K562 (cell line): ENCODE results near the gene LCLAT1. TPM values are rescaled to one million over a fixed set of nuclear protein-coding genes. Genes with fewer than 3 reads are reported as not detected.

Experiments used
- ATAC-seq: fragments of 200-7000 bp; cut with Tn5 transposase; 3 replicates; pipeline ENCODE4 v1.9.1; 2020; ENCODE audit warnings: moderate library complexity
- BruUV-seq: library from RNA; stranded (reverse); fragments of 400-500 nt; replicated peaks from 2 replicates; lab custom pipeline; 2021; lab: Mats Ljungman, UMichigan
- CTCF ChIA-PET: fragments of 300-600 bp; formaldehyde crosslinking; extraction: SDS; loops from one replicate; lab custom pipeline; 2021; ENCODE audit warnings: low intra/inter-chr PET ratio; lab: Yijun Ruan, JAX
- POLR2A ChIA-PET: fragments of 300-600, 350-650 bp; sonication (Branson Sonifier 250); formaldehyde crosslinking; extraction: SDS; loops from one replicate; lab custom pipeline; 2021; ENCODE audit warnings: antibody characterized with exemption, inconsistent platforms; lab: Yijun Ruan, JAX
- DNase-seq, 4 experiments: peaks; one replicate each; pipeline versions ENCODE4 v3.0.0 to v3.0.0-alpha.2; 2011 to 2018; ENCODE audit warnings: low spot score in 3 of 4, mixed read lengths in 3 of 4; ENCODE audit errors: extremely low read depth in 1 of 4
- FAIRE-seq: peaks from 2 replicates; lab custom pipeline; 2011; peaks lifted over from hg19 to GRCh38; lab: Jason Lieb, UNC
- H2AFZ ChIP-seq: 2 replicates; pipeline ENCODE4 v1.6.0; 2011; ENCODE audit warnings: low read depth, low read length, control low read depth, inconsistent platforms
- H3K27ac ChIP-seq: fragments of 200-600 bp; 3 replicates; pipeline ENCODE4 v1.8.0; 2011; ENCODE audit warnings: low read depth, mild to moderate bottlenecking, control low read depth, inconsistent platforms, low read length, moderate library complexity, mixed read lengths; ENCODE audit errors: extremely low read depth
- H3K27me3 ChIP-seq, 2 experiments: fragments of 300-600 bp in 1 of 2; 2 replicates in 1 of 2; 3 replicates in 1 of 2; pipeline versions ENCODE4 v1.6.0 to v1.8.0; 2011; ENCODE audit warnings: inconsistent platforms in 2 of 2, low read length in 2 of 2, mild to moderate bottlenecking in 1 of 2, mixed read lengths in 1 of 2, moderate library complexity in 1 of 2; ENCODE audit not compliant: control insufficient read depth in 2 of 2, insufficient read depth in 2 of 2
- H3K36me3 ChIP-seq: fragments of 300-600 bp; 3 replicates; pipeline ENCODE4 v1.8.0; 2011; ENCODE audit warnings: mild to moderate bottlenecking, low read length, inconsistent platforms; ENCODE audit not compliant: control insufficient read depth, insufficient read depth
- H3K4me1 ChIP-seq, 2 experiments: fragments of 200-600 bp in 1 of 2; replicated peaks in 1 of 2; 2 replicates in 1 of 2; 3 replicates in 1 of 2; pipeline versions ENCODE4 v1.5.1 to v1.8.0; 2011; ENCODE audit warnings: inconsistent platforms in 2 of 2, low read length in 2 of 2, mild to moderate bottlenecking in 1 of 2, mixed read lengths in 1 of 2, moderate library complexity in 1 of 2; ENCODE audit not compliant: control insufficient read depth in 2 of 2, insufficient read depth in 2 of 2
- H3K4me2 ChIP-seq: 2 replicates; pipeline ENCODE4 v1.6.1; 2011; ENCODE audit warnings: low read length, control low read depth, inconsistent platforms, mixed read lengths; ENCODE audit not compliant: insufficient read depth
- H3K4me3 ChIP-seq: fragments of 200-600 bp; sonication (generic), shearing (Covaris generic); 2 replicates; pipeline ENCODE4 v1.5.1; 2016; ENCODE audit warnings: control low read depth, inconsistent platforms
- H3K79me2 ChIP-seq: fragments of 200-600 bp; 3 replicates; pipeline ENCODE4 v1.8.0; 2011; ENCODE audit warnings: low read length, inconsistent platforms; ENCODE audit not compliant: control insufficient read depth, insufficient read depth
- H3K9ac ChIP-seq, 2 experiments: 2 replicates each; pipeline versions ENCODE4 v1.6.0 to v1.6.1; 2011; ENCODE audit warnings: low read depth in 2 of 2, low read length in 2 of 2, control low read depth in 1 of 2, inconsistent platforms in 1 of 2, mild to moderate bottlenecking in 1 of 2, mixed read lengths in 1 of 2; ENCODE audit not compliant: insufficient read depth in 1 of 2
- H3K9me1 ChIP-seq: one replicate; pipeline ENCODE4 v1.6.0; 2011; ENCODE audit warnings: inconsistent platforms, mild to moderate bottlenecking, low read length, moderate library complexity; ENCODE audit not compliant: control insufficient read depth, insufficient read depth
- H3K9me3 ChIP-seq: replicated peaks from 2 replicates; pipeline ENCODE4 v1.5.1; 2011; ENCODE audit warnings: low read depth, low read length, inconsistent platforms; ENCODE audit not compliant: control insufficient read depth, insufficient read depth
- H4K20me1 ChIP-seq: replicated peaks from 2 replicates; pipeline ENCODE4 v1.6.1; 2011; ENCODE audit warnings: low read length, inconsistent platforms, mixed read lengths; ENCODE audit not compliant: control insufficient read depth, insufficient read depth
- ATF7 ChIP-seq: fragments of 450-650 bp; IDR thresholded peaks from 2 replicates; pipeline ENCODE4 v1.7.1; 2014; ENCODE audit warnings: mild to moderate bottlenecking, moderate library complexity
- ELF2 ChIP-seq: fragments of 250-450 bp; sonication (Bioruptor Pico); IDR thresholded peaks from 2 replicates; pipeline ENCODE4 v1.5.0; 2021; ENCODE audit warnings: mild to moderate bottlenecking
- FOXJ2 ChIP-seq: fragments of 200-800 bp; sonication (Bioruptor generic); IDR thresholded peaks from 2 replicates; pipeline ENCODE4 v1.6.1; 2016; ENCODE audit warnings: missing genetic modification characterization, missing compliant biosample characterization
- PTRF ChIP-seq: fragments of 450-650 bp; IDR thresholded peaks from 2 replicates; pipeline ENCODE4 v1.6.1; 2016; ENCODE audit warnings: mild to moderate bottlenecking, missing genetic modification characterization, missing compliant biosample characterization
- RBBP5 ChIP-seq: fragments of 200-600 bp; sonication (generic); IDR thresholded peaks from 2 replicates; pipeline ENCODE4 v1.6.1; 2012; ENCODE audit warnings: borderline replicate concordance, mild to moderate bottlenecking, low read length, control low read depth, inconsistent platforms; ENCODE audit not compliant: insufficient read depth, poor library complexity, severe bottlenecking
- SAFB ChIP-seq: fragments of 200-400 bp; formaldehyde crosslinking; IDR thresholded peaks from 2 replicates; pipeline ENCODE4 v1.6.1; 2017; ENCODE audit warnings: low read depth, low read length, borderline replicate concordance
- U2AF1 ChIP-seq: fragments of 200-400 bp; formaldehyde crosslinking; optimal IDR thresholded peaks from 2 replicates; pipeline ENCODE3; 2017; ENCODE audit warnings: mild to moderate bottlenecking, low read depth, low read length, moderate library complexity
- ZNF79 ChIP-seq: fragments of 250-450 bp; sonication (Bioruptor Pico); IDR thresholded peaks from 2 replicates; pipeline ENCODE4 v1.4.0; 2020; ENCODE audit warnings: low read depth, mild to moderate bottlenecking, moderate library complexity
- WGBS: fragments of 100-300 bp; shearing (Covaris generic); methylation state at CpG from one replicate; pipeline ENCODE4 v1.1.6; 2016; ENCODE audit warnings: low coverage, mixed read lengths; ENCODE audit not compliant: insufficient coverage; ENCODE audit errors: missing lambda C conversion rate; 5-methylcytosine and 5-hydroxymethylcytosine counted together
- in situ Hi-C: fragments of 300-500 bp; cut with MboI; formaldehyde crosslinking; loops from 4 replicates; pipeline ENCODE4 v1.15.0; 2018; ENCODE audit warnings: inconsistent platforms, mixed read lengths
- intact Hi-C: fragments of 100-400 bp; cut with micrococcal nuclease; formaldehyde crosslinking; loops from 2 replicates; pipeline ENCODE4 v1.14.2; 2022
- polyA plus RNA-seq, 8 experiments: library from polyadenylated mRNA; depleted of rRNA in 4 of 8; stranded (reverse) in 5 of 8; unstranded in 3 of 8; fragments of >200 nt; fragmentation: Nextera tagmentation in 2 of 8; fragmentation: Illumina TruSeq in 1 of 8; extraction: Ambion mirVana in 2 of 8; extraction: Trizol in 1 of 8; gene quantifications; 2 replicates each; pipeline versions ENCODE4 v1.2.1 to v1.2.3, GENCODE V29; 2011 to 2014; ENCODE audit warnings: inconsistent platforms in 1 of 8, missing spikeins in 1 of 8
- total RNA-seq, 7 experiments: library from RNA; depleted of rRNA in 6 of 7; stranded (reverse); fragments of >200 nt in 6 of 7; fragmentation: Illumina TruSeq in 2 of 7; extraction: Trizol in 2 of 7; gene quantifications; 2 replicates each; pipeline versions ENCODE4 v1.2.1 to v1.2.3, GENCODE V29; 2011 to 2021; ENCODE audit warnings: low replicate concordance in 1 of 7
- TF ChIP-seq, protein P1 (sequence below): fragments of 250-450 bp; sonication (Bioruptor Pico); IDR thresholded peaks from 2 replicates; pipeline ENCODE4 v1.8.0; 2021; ENCODE audit warnings: moderate library complexity, mild to moderate bottlenecking, inconsistent platforms

LCLAT1 gene
- total and polyA plus RNA-seq, 9 of the 15 experiments (the other 6 are each of a cell fraction or from before 2014, with no cell fraction given): 8.9 to 63.3 (median 25.4) TPM

DNA sequence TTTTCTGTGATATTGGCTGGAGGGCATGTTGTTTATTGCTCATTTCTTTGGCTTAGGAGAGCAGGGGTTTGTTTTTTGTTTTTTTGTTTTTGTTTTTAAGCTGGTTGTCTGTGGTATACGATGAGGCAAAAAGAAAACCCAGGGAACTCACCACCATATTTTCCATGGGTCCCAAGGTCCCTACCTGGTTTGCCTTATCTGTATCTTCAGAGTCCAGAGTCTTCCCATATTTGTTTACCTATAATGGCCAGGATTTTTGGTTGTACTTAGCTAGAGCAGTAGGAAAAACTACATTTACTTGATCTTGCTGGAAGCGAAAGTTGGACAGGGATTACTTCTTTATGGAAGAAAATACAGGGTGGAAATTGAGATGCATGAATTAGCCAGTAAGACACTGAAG lies 9.5 kb downstream of the LCLAT1 start (continued):
- no peak for TF ChIP-seq PTRF

DNA sequence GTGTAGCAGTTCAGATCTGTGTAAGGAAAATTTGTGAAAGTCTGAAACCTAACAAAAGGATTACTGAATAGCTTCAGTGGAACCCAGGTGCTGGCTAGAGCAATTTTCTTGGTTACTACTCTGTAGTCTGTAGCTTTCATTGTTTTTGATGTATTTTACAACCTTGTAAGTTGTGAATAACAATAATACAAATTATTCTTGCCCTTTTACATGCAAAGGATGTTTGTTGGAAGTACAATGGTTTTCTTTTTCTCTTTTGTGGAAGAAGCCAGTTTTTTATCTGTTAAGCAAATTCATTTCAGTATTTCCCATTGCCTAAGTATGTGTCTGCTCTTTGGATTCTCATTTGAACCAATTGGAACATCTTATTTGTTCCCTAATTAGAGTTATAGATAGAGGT lies 10.2 kb downstream of the LCLAT1 start:
- CTCF ChIA-PET: no interaction called here
- DNase-seq: no peak
- no peaks in the 10 kb centered on the region for H3K27me3 ChIP-seq
- no peaks in the 10 kb centered on the region for H3K9me3 ChIP-seq
- H3K27ac ChIP-seq: no peak overlapping the region
- H3K4me3 ChIP-seq: no peak overlapping the region
- ATAC-seq: no peak
- no peak overlapping the region for H3K9ac ChIP-seq
- POLR2A ChIA-PET: interaction anchor here (0.9 to 1.5 kb wide), 2 partner anchors 11 to 59 kb away, joined by 3 read pairs; no protein-coding TSS in a partner anchor
- intact Hi-C loops: no loop called here
- H4K20me1 ChIP-seq: peaks cover 11% of the 10 kb centered on the region
- no peak overlapping the region for H3K4me2 ChIP-seq
- H3K9me1 ChIP-seq: no peaks in the 10 kb centered on the region
- H2AFZ ChIP-seq: no peak overlapping the region
- no peak for FAIRE-seq
- no peak for TF ChIP-seq U2AF1
- no TSS peak for BruUV-seq
- peaks cover 95% of the 10 kb centered on the region for H3K79me2 ChIP-seq
- H3K36me3 ChIP-seq: no peaks in the 10 kb centered on the region; the same call in 2 of the 3 replicates
- H3K4me1 ChIP-seq: peaks cover 11 to 12% of the 10 kb centered on the region in 2 experiments; a peak in 4 of 5 replicates
- in situ Hi-C loops: no loop called here

DNA sequence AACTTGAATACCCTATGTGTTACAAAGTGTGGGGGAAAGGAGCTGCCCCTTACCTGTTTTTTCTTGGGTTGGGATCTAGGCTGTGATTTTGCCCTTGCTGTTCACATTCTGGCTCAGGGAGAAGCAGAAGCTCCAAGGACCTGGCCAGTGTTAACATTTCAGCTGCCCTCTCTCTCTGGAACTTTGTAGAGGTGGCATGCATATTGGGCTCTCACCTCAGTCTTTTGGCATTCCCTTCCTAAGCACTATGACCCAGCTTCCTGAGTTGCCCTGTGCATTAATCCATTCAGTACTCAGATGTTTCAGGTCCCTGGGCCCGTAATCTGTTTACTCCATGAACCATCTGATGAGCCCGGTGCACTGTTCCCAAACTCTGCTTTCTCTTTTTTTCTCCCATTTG lies 12.1 kb downstream of the LCLAT1 start:
- DNase-seq (no peak), ATAC-seq (no peak), FAIRE-seq (no peak)
- Histone ChIP-seq H3K9me1 (no peaks in the 10 kb centered on the region), H3K9ac (no peak overlapping the region), H3K9me3 (no peaks in the 10 kb centered on the region), H3K4me2 (no peak overlapping the region), H3K4me1 (peaks cover 11 to 13% of the 10 kb centered on the region in 2 experiments), H3K27ac (no peak overlapping the region), H3K27me3 (no peaks in the 10 kb centered on the region), H3K4me3 (no peak overlapping the region), H3K79me2 (peaks cover 92% of the 10 kb centered on the region), H3K36me3 (no peaks in the 10 kb centered on the region; the same call in 2 of the 3 replicates), H4K20me1 (peaks cover 11% of the 10 kb centered on the region), H2AFZ (no peak overlapping the region)
- BruUV-seq: no TSS peak
- in situ Hi-C loops (no loop called here), intact Hi-C loops (no loop called here)
- ChIA-PET CTCF (no interaction called here), POLR2A (interaction anchor here (0.7 to 1.4 kb wide), 4 partner anchors 9 to 1073 kb away, joined by 3 to 4 read pairs (median 4); no protein-coding TSS in a partner anchor)
- whole genome bisulfite sequencing: 100% methylated on average over 2 of the region's 2 CpGs
- no peak for TF ChIP-seq ATF7
- no peak for TF ChIP-seq RBBP5
- TF ChIP-seq, protein P1, sequence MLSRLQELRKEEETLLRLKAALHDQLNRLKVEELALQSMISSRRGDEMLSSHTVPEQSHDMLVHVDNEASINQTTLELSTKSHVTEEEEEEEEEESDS: no peak
- no peak for TF ChIP-seq FOXJ2 (tag)
- no peak for TF ChIP-seq ZNF79 (CRISPR knock-in tag)
- no peak for TF ChIP-seq ELF2 (CRISPR knock-in tag)
- no peak for TF ChIP-seq SAFB
